Measurements from ENCODE around the gene PPARD.

DNA sequence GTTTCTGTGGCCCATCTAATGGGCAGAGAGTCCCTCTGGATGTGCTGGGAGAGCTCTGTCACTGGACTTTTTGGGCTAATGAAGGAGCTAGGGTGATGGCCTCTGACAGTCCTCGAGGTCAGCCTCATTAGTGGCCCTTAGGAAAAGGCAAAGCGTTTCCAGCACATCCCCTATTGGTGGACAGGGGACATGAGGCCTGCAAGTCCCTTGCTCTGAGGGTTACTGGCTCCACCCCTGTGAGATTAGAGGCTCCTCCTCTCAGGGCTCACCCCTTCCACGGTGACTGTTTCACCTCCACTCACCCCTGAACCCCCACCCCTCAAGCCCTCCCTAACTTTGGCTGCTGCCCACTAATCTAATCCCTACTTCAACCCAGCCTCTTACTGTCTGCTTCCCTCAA, 97.0 kb downstream of the PPARD start:
- TF ChIP-seq, protein P1, sequence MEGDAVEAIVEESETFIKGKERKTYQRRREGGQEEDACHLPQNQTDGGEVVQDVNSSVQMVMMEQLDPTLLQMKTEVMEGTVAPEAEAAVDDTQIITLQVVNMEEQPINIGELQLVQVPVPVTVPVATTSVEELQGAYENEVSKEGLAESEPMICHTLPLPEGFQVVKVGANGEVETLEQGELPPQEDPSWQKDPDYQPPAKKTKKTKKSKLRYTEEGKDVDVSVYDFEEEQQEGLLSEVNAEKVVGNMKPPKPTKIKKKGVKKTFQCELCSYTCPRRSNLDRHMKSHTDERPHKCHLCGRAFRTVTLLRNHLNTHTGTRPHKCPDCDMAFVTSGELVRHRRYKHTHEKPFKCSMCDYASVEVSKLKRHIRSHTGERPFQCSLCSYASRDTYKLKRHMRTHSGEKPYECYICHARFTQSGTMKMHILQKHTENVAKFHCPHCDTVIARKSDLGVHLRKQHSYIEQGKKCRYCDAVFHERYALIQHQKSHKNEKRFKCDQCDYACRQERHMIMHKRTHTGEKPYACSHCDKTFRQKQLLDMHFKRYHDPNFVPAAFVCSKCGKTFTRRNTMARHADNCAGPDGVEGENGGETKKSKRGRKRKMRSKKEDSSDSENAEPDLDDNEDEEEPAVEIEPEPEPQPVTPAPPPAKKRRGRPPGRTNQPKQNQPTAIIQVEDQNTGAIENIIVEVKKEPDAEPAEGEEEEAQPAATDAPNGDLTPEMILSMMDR (IDR thresholded peaks at IDR 0.05; ENCODE audit: poor library complexity, severe bottlenecking), result no peak
- TF ChIP-seq POLR2AphosphoS5 (IDR thresholded peaks at IDR 0.05) (no peak), EZH2 (IDR thresholded peaks at IDR 0.05; ENCODE audit: borderline replicate concordance, insufficient read depth, low read length, poor library complexity, severe bottlenecking) (no peak), MXI1 (conservative IDR thresholded peaks at IDR 0.05; ENCODE audit: poor library complexity, severe bottlenecking) (no peak)

Data from neural cell (in vitro differentiated cells).